HEK293 (cell line): ENCODE data around the gene PLCL2.

ENCODE experiments used
- BCL11A ChIP-seq: fragments of 450-650 bp; formaldehyde crosslinking; IDR thresholded peaks from 2 replicates; pipeline ENCODE4 v1.5.1; 2016; ENCODE audit warnings: low read depth, missing biosample characterization, missing genetic modification characterization
- FEZF1 ChIP-seq: fragments of 450-650 bp; formaldehyde crosslinking; IDR thresholded peaks from 2 replicates; pipeline ENCODE4 v1.5.1; 2016; ENCODE audit warnings: missing biosample characterization, missing genetic modification characterization
- GLI2 ChIP-seq: fragments of 450-650 bp; formaldehyde crosslinking; IDR thresholded peaks from 2 replicates; pipeline ENCODE4; 2017; ENCODE audit warnings: missing biosample characterization, missing genetic modification characterization, low read depth, borderline replicate concordance
- IKZF3 ChIP-seq: fragments of 450-650 bp; IDR thresholded peaks from 2 replicates; pipeline ENCODE4 v1.5.0; 2018; ENCODE audit warnings: missing biosample characterization, mild to moderate bottlenecking, missing genetic modification characterization, moderate library complexity
- KLF17 ChIP-seq: fragments of 450-650 bp; formaldehyde crosslinking; IDR thresholded peaks from 2 replicates; pipeline ENCODE4 v1.5.1; 2016; ENCODE audit warnings: missing biosample characterization, missing genetic modification characterization
- KLF7 ChIP-seq: fragments of 450-650 bp; formaldehyde crosslinking; IDR thresholded peaks from 2 replicates; pipeline ENCODE4 v1.5.1; 2016; ENCODE audit warnings: missing biosample characterization, missing genetic modification characterization, borderline replicate concordance
- OVOL3 ChIP-seq: fragments of 450-650 bp; formaldehyde crosslinking; IDR thresholded peaks from 2 replicates; pipeline ENCODE4 v1.5.1; 2016; ENCODE audit warnings: missing biosample characterization, missing genetic modification characterization
- SCRT1 ChIP-seq: fragments of 450-650 bp; formaldehyde crosslinking; IDR thresholded peaks from 2 replicates; pipeline ENCODE4 v1.5.1; 2016; ENCODE audit warnings: missing biosample characterization, missing genetic modification characterization, borderline replicate concordance
- SP3 ChIP-seq: fragments of 450-650 bp; formaldehyde crosslinking; IDR thresholded peaks from 2 replicates; pipeline ENCODE4 v1.5.1; 2016; ENCODE audit warnings: missing biosample characterization, missing genetic modification characterization
- SP7 ChIP-seq: fragments of 450-650 bp; formaldehyde crosslinking; IDR thresholded peaks from 2 replicates; pipeline ENCODE4 v1.5.1; 2016; ENCODE audit warnings: missing biosample characterization, missing genetic modification characterization
- ZBTB44 ChIP-seq: fragments of 450-650 bp; IDR thresholded peaks from 2 replicates; pipeline ENCODE4 v1.5.1; 2018; ENCODE audit warnings: missing biosample characterization, mild to moderate bottlenecking, missing genetic modification characterization
- ZBTB8A ChIP-seq: fragments of 450-650 bp; formaldehyde crosslinking; IDR thresholded peaks from 2 replicates; pipeline ENCODE4 v1.5.1; 2016; ENCODE audit warnings: missing biosample characterization, missing genetic modification characterization
- ZEB2 ChIP-seq: fragments of 450-650 bp; formaldehyde crosslinking; IDR thresholded peaks from 2 replicates; pipeline ENCODE4 v1.5.1; 2016; ENCODE audit warnings: missing biosample characterization, missing genetic modification characterization
- ZFP37 ChIP-seq: fragments of 450-650 bp; formaldehyde crosslinking; IDR thresholded peaks from 2 replicates; pipeline ENCODE4 v1.5.1; 2016; ENCODE audit warnings: missing biosample characterization, missing genetic modification characterization
- ZNF121 ChIP-seq: fragments of 450-650 bp; formaldehyde crosslinking; IDR thresholded peaks from 2 replicates; pipeline ENCODE4 v1.5.1; 2016; ENCODE audit warnings: missing biosample characterization, missing genetic modification characterization
- ZNF174 ChIP-seq: fragments of 450-650 bp; formaldehyde crosslinking; IDR thresholded peaks from 2 replicates; pipeline ENCODE4 v1.5.0; 2017; ENCODE audit warnings: missing biosample characterization, mild to moderate bottlenecking, missing genetic modification characterization
- ZNF175 ChIP-seq: fragments of 450-650 bp; formaldehyde crosslinking; IDR thresholded peaks from 2 replicates; pipeline ENCODE4 v1.5.1; 2016; ENCODE audit warnings: missing biosample characterization, missing genetic modification characterization
- ZNF24 ChIP-seq: fragments of 450-650 bp; formaldehyde crosslinking; IDR thresholded peaks from 2 replicates; pipeline ENCODE4 v1.5.1; 2016; ENCODE audit warnings: missing biosample characterization, missing genetic modification characterization
- ZNF324 ChIP-seq: fragments of 450-650 bp; formaldehyde crosslinking; IDR thresholded peaks from 2 replicates; pipeline ENCODE4 v1.5.1; 2016; ENCODE audit warnings: missing biosample characterization, missing genetic modification characterization
- ZNF391 ChIP-seq: fragments of 450-650 bp; formaldehyde crosslinking; IDR thresholded peaks from 2 replicates; pipeline ENCODE4 v1.5.1; 2016; ENCODE audit warnings: low read depth, missing biosample characterization, missing genetic modification characterization, borderline replicate concordance
- ZNF433 ChIP-seq: fragments of 450-650 bp; formaldehyde crosslinking; IDR thresholded peaks from 2 replicates; pipeline ENCODE4 v1.5.1; 2016; ENCODE audit warnings: missing biosample characterization, missing genetic modification characterization, low read depth
- ZNF449 ChIP-seq: fragments of 450-650 bp; formaldehyde crosslinking; IDR thresholded peaks from 2 replicates; pipeline ENCODE4 v1.5.1; 2017; ENCODE audit warnings: missing biosample characterization, mild to moderate bottlenecking, missing genetic modification characterization, moderate library complexity
- ZNF518A ChIP-seq: fragments of 450-650 bp; formaldehyde crosslinking; conservative IDR thresholded peaks from 2 replicates; pipeline ENCODE4 v1.5.1; 2016; ENCODE audit warnings: low read depth, missing biosample characterization, missing genetic modification characterization
- ZNF571 ChIP-seq: fragments of 450-650 bp; formaldehyde crosslinking; IDR thresholded peaks from 2 replicates; pipeline ENCODE4 v1.5.0; 2017; ENCODE audit warnings: missing biosample characterization, missing genetic modification characterization
- ZNF580 ChIP-seq: fragments of 450-650 bp; formaldehyde crosslinking; IDR thresholded peaks from 2 replicates; pipeline ENCODE4 v1.5.1; 2016; ENCODE audit warnings: missing biosample characterization, missing genetic modification characterization
- ZNF600 ChIP-seq: fragments of 450-650 bp; formaldehyde crosslinking; IDR thresholded peaks from 2 replicates; pipeline ENCODE4 v1.5.1; 2016; ENCODE audit warnings: missing biosample characterization, missing genetic modification characterization
- ZNF629 ChIP-seq: fragments of 450-650 bp; formaldehyde crosslinking; IDR thresholded peaks from 2 replicates; pipeline ENCODE4 v1.5.1; 2017; ENCODE audit warnings: missing biosample characterization, missing genetic modification characterization
- ZNF747 ChIP-seq: fragments of 450-650 bp; formaldehyde crosslinking; IDR thresholded peaks from 2 replicates; pipeline ENCODE4 v1.5.1; 2016; ENCODE audit warnings: missing biosample characterization, missing genetic modification characterization
- ZNF792 ChIP-seq: fragments of 450-650 bp; formaldehyde crosslinking; IDR thresholded peaks from 2 replicates; pipeline ENCODE4 v1.5.1; 2016; ENCODE audit warnings: missing biosample characterization, missing genetic modification characterization
- ZSCAN30 ChIP-seq: fragments of 450-650 bp; IDR thresholded peaks from 2 replicates; pipeline ENCODE4 v1.5.1; 2018; ENCODE audit warnings: missing biosample characterization, mild to moderate bottlenecking, missing genetic modification characterization, moderate library complexity
- ZXDB ChIP-seq: fragments of 450-650 bp; formaldehyde crosslinking; IDR thresholded peaks from 2 replicates; pipeline ENCODE4 v1.5.1; 2016; ENCODE audit warnings: missing biosample characterization, missing genetic modification characterization

Gene PLCL2

GRCh38 chr3:16897254-16897926, 12.6 kb downstream of the PLCL2 start (continued):
- TF ChIP-seq ZBTB44 (tag by site-specific recombination) (0 out of 2 replicates have a peak, but pooled peaks have one; percentile 38), ZNF174 (tag by site-specific recombination) (no peak), ZEB2 (tag by site-specific recombination) (0 out of 2 replicates have a peak, but pooled peaks have one; percentile 16), KLF7 (tag by site-specific recombination) (peak; percentile 52; the same call in 1 of the 2 replicates), SP3 (tag by site-specific recombination) (peak; percentile 46; the same call in 1 of the 2 replicates), ZNF24 (tag by site-specific recombination) (no peak), SCRT1 (tag by site-specific recombination) (peak; percentile 60), IKZF3 (tag by site-specific recombination) (peak; percentile 71), ZNF629 (tag by site-specific recombination) (peak; percentile 42), ZNF600 (tag by site-specific recombination) (0 out of 2 replicates have a peak, but pooled peaks have one; percentile 33), KLF17 (tag by site-specific recombination) (0 out of 2 replicates have a peak, but pooled peaks have one; percentile 46), ZNF175 (no peak), BCL11A (tag by site-specific recombination) (0 out of 2 replicates have a peak, but pooled peaks have one; percentile 64), ZFP37 (tag by site-specific recombination) (no peak), ZNF121 (tag by site-specific recombination) (no peak), ZNF792 (tag by site-specific recombination) (0 out of 2 replicates have a peak, but pooled peaks have one; percentile 51), ZBTB8A (0 out of 2 replicates have a peak, but pooled peaks have one; percentile 25), GLI2 (tag by site-specific recombination) (no peak), ZSCAN30 (tag by site-specific recombination) (peak; percentile 84), ZXDB (tag by site-specific recombination) (peak; percentile 59; the same call in 1 of the 2 replicates), ZNF518A (no peak), ZNF571 (tag by site-specific recombination) (no peak), FEZF1 (tag by site-specific recombination) (peak; percentile 85), ZNF433 (tag by site-specific recombination) (no peak), ZNF324 (no peak), ZNF391 (0 out of 2 replicates have a peak, but pooled peaks have one; percentile 33), ZNF580 (peak; percentile 68; the same call in 1 of the 2 replicates), OVOL3 (tag by site-specific recombination) (0 out of 2 replicates have a peak, but pooled peaks have one; percentile 60), ZNF449 (tag by site-specific recombination) (0 out of 2 replicates have a peak, but pooled peaks have one; percentile 35), SP7 (tag by site-specific recombination) (peak; percentile 95), ZNF747 (tag by site-specific recombination) (no peak)
